Prostate gland (tissue), 2 donors: ENCODE data around the gene STARD10. TPM values are rescaled to one million over a fixed set of nuclear protein-coding genes. Genes with fewer than 3 reads are reported as not detected.
A peak's percentile ranks its signal among the peaks of the same experiment; 100 is the strongest.

Source experiments
- DNase-seq: peaks from one replicate; pipeline ENCODE4 v3.0.0-alpha.2; 2019; ENCODE audit warnings: low spot score
- H3K27ac ChIP-seq, 2 donors: fragments of 200-600 bp; sonication (generic); 2 replicates each; pipeline ENCODE4 v1.5.1; 2017 to 2019
- H3K27me3 ChIP-seq: fragments of 200-600 bp; sonication (generic); replicated peaks from 2 replicates; pipeline ENCODE4 v1.5.1; 2019; ENCODE audit not compliant: insufficient read depth
- H3K36me3 ChIP-seq, 2 donors: fragments of 200-600 bp; sonication (generic); 1 replicate in 1 of 2; 2 replicates in 1 of 2; pipeline versions ENCODE4 v1.5.1 to v1.8.1; 2017 to 2019
- H3K4me1 ChIP-seq: fragments of 200-600 bp; sonication (generic); replicated peaks from 2 replicates; pipeline ENCODE4 v1.5.1; 2019
- H3K4me3 ChIP-seq, 2 donors: fragments of 200-600 bp; sonication (generic); 2 replicates each; pipeline ENCODE4 v1.5.1; 2017 to 2019
- H3K9me3 ChIP-seq: fragments of 200-600 bp; sonication (generic); 2 replicates; pipeline ENCODE4 v1.5.1; 2017
- POLR2A ChIP-seq: fragments of 450-650 bp; IDR thresholded peaks from one replicate; pipeline ENCODE4 v1.6.1; 2016; ENCODE audit warnings: antibody characterized with exemption, mild to moderate bottlenecking
- POLR2AphosphoS5 ChIP-seq: sonication (generic); formaldehyde crosslinking; IDR thresholded peaks from one replicate; pipeline ENCODE4 v1.6.1; 2017; ENCODE audit warnings: antibody characterized with exemption
- WGBS: methylation state at CpG from one replicate; pipeline ENCODE4 v1.1.5; 2018; 5-methylcytosine and 5-hydroxymethylcytosine counted together
- intact Hi-C: fragments of 100-400 bp; cut with DNase I; formaldehyde crosslinking; loops from one replicate; pipeline ENCODE4 v1.14.2; 2022
- total RNA-seq, 2 donors: library from RNA; depleted of rRNA; stranded (reverse); fragments of >200 nt; gene quantifications; one replicate each; pipeline ENCODE4 v1.1.0, GENCODE V29; 2016
- TF ChIP-seq, protein P1 (sequence below), 4 experiments: fragments of 200-600 bp in 2 of 4; fragments of 450-650 bp in 2 of 4; sonication (generic) in 2 of 4; IDR thresholded peaks; 1 replicate in 3 of 4; 2 replicates in 1 of 4; pipeline ENCODE4 v1.5.1; 2016 to 2019; ENCODE audit warnings: antibody characterized with exemption in 4 of 4, mild to moderate bottlenecking in 2 of 4, moderate library complexity in 2 of 4

STARD10 gene
- total RNA-seq, 2 donors from 2014 or later = 132 to 208 TPM

DNA sequence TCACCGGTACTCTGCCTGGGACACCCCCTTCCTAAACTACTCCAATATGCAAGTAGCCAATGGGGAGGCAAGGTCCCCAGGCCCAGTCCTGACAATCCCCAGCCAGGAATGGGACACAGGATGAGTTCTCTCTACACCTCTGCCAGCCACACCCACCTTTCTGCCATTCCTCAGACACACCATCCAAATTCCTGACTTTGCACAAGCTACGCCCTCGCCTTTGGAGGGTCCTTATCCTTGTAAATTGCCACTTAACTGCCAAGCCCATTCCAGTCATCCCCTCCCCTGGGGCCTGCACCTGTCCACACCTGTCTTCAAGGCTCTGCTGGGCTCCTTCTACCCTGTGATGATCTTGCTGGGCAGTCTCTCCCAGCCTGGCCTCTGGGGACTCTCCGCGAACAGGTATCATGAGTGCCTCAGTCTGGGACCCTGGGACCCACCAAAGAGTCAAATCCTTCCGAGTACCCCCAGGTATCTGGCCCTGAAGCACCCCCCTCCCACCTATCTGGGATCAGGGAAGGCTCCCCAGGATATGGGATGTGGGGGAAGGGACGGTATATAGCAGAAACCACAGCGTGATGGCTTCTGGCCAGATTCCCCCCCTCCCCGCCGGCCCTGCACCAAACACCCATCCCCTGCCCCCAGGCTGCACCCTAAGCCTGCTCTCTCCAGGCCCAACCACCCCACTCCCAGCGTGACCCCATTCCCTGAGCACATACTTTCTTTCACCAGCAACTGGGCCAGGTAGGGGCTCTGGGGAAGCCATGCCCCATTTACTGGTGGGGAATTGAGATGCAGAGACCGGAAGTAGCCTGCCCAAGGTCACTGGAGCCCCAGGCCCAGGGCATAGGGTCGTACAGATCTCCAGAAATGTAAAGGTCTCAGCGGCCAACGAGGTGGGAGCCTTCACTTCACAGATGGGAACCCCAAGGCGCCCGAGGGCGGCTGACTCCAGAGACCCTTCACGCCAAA is 42.4 kb downstream of the STARD10 start:
- intact Hi-C loops = no loop called here
- peak overlapping the region; percentile 56 for H3K27ac ChIP-seq
- H3K36me3 ChIP-seq = no peaks in the 10 kb centered on the region
- no peaks in the 10 kb centered on the region for H3K9me3 ChIP-seq
- H3K4me3 ChIP-seq = peak overlapping the region; percentile 44 to 48
- H3K27me3 ChIP-seq = no peaks in the 10 kb centered on the region
- 31% methylated on average over 19 of the region's 19 CpGs for WGBS
- peaks cover 3% of the 10 kb centered on the region for H3K4me1 ChIP-seq
- TF ChIP-seq POLR2A (no peak), POLR2AphosphoS5 (no peak)
- DNase-seq = no peak

DNA sequence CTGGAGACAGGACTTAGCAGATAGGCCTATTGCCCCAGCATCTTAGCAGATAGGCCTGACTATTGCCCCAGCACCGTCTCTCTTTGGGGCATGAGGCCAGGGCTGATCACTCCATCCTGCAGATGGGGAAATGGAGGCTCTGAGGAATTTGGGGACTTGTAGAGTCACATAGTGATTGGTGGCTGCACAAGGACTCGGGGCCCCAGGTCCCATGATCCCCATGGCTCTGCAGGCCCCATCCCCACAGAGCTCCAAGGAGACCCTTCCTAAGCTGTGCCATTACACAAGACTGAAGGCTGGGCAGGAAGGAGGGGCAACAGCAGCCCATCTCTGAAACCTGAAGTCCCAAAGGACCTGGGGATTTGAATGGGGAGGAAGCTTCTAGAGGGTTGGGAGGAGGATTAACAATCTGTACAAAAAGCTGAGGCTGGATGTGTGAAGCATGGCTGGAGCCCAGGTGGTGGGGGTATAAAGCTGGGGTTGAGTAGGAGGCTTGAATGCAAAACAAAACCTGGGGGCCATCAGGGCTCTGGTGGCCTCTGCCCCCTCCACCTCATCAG is 43.2 kb downstream of the STARD10 start:
- no peaks in the 10 kb centered on the region for H3K9me3 ChIP-seq
- H3K27me3 ChIP-seq = no peaks in the 10 kb centered on the region
- TF ChIP-seq, protein P1, sequence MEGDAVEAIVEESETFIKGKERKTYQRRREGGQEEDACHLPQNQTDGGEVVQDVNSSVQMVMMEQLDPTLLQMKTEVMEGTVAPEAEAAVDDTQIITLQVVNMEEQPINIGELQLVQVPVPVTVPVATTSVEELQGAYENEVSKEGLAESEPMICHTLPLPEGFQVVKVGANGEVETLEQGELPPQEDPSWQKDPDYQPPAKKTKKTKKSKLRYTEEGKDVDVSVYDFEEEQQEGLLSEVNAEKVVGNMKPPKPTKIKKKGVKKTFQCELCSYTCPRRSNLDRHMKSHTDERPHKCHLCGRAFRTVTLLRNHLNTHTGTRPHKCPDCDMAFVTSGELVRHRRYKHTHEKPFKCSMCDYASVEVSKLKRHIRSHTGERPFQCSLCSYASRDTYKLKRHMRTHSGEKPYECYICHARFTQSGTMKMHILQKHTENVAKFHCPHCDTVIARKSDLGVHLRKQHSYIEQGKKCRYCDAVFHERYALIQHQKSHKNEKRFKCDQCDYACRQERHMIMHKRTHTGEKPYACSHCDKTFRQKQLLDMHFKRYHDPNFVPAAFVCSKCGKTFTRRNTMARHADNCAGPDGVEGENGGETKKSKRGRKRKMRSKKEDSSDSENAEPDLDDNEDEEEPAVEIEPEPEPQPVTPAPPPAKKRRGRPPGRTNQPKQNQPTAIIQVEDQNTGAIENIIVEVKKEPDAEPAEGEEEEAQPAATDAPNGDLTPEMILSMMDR (IDR thresholded peaks at IDR 0.05) = no peak
- no peak for TF ChIP-seq POLR2AphosphoS5
- no peak for TF ChIP-seq POLR2A
- no peak for DNase-seq
- H3K4me1 ChIP-seq = peaks cover 3% of the 10 kb centered on the region
- H3K4me3 ChIP-seq = no peak overlapping the region
- 90% methylated on average over 2 of the region's 2 CpGs for WGBS
- no peaks in the 10 kb centered on the region for H3K36me3 ChIP-seq
- intact Hi-C loops = no loop called here
- no peak overlapping the region for H3K27ac ChIP-seq

- peaks cover 3% of the 10 kb centered on the region for H3K4me1 ChIP-seq
- WGBS = 91% methylated on average over 9 of the region's 9 CpGs
- intact Hi-C loops = no loop called here
Measured at GRCh38 chr11:72750086-72750485, 43.8 kb downstream of the STARD10 start.

DNA sequence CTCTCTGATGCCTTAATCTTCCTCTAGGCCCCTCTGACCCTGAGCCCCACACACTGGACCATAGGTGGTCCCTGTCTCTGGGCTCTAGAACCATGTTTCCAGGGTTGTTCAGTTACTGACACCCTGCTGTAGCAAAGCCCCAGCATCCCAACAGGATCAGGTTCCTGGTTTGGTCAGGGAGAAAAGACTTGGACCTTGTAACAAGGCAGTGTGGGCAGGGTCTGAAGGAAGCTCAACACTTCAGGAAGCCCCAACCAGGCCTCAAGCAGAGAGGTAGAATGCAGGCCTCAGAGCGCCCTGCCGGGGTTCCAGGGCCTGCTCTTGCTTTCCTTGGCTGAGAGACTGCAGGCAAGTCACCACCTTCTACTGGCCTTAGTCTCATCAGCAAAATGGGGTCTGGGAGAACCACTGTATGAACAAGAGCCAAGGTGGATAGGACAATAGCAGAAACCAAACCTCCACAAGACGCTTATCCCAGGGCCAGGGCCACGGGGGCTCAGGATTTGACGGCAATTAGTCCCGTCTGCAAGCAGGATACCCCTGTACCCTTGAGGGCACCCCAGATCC is 46.5 kb downstream of the STARD10 start:
- H3K27ac ChIP-seq = no peak overlapping the region
- H3K36me3 ChIP-seq = no peaks in the 10 kb centered on the region
- TF ChIP-seq, protein P1 (IDR thresholded peaks at IDR 0.05) = no peak
- TF ChIP-seq POLR2AphosphoS5 (no peak), POLR2A (no peak)
- WGBS = 100% methylated on average over 5 of the region's 6 CpGs
- intact Hi-C loops = no loop called here
- H3K4me3 ChIP-seq = no peak overlapping the region
- H3K27me3 ChIP-seq = no peaks in the 10 kb centered on the region
- no peaks in the 10 kb centered on the region for H3K4me1 ChIP-seq
- no peaks in the 10 kb centered on the region for H3K9me3 ChIP-seq
- DNase-seq = no peak

More at GRCh38 chr11:72750086-72750485, 43.8 kb downstream of the STARD10 start:
- no peaks in the 10 kb centered on the region for H3K9me3 ChIP-seq
- H3K36me3 ChIP-seq = no peaks in the 10 kb centered on the region
- H3K27ac ChIP-seq = no peak overlapping the region
- no peak for TF ChIP-seq POLR2AphosphoS5
- no peak for DNase-seq
- H3K4me3 ChIP-seq = no peak overlapping the region
- H3K27me3 ChIP-seq = no peaks in the 10 kb centered on the region

DNA sequence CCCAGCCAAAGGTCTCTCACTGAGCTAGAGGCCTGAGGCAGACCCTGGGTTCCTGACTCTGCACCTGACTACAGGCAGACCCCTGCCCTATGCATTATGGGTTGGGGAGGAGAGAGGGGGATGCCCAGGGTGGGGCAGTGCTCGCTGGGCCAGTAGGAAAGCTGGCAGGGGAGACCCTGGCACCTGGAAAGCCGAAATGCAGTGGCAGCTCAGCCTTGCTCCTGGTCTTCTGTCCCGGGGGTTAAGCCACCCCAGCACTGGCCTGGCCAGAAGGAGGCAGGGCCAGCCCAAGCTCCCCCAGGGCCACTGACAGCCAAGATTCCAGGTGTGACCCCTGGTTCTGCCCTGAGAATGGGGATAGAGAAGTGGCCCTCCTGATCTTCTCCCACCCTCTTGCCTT is 47.0 kb downstream of the STARD10 start:
- TF ChIP-seq POLR2AphosphoS5 = no peak
- TF ChIP-seq, protein P1 (IDR thresholded peaks at IDR 0.05) = no peak
- TF ChIP-seq POLR2A = no peak
- Histone ChIP-seq H3K27me3 (no peaks in the 10 kb centered on the region), H3K4me1 (no peaks in the 10 kb centered on the region), H3K4me3 (no peak overlapping the region), H3K9me3 (no peaks in the 10 kb centered on the region), H3K27ac (no peak overlapping the region), H3K36me3 (no peaks in the 10 kb centered on the region)
- intact Hi-C loops = no loop called here
- no peak for DNase-seq
- 100% methylated on average over 2 of the region's 3 CpGs for WGBS
